DND-41 (cell line): Measurements from ENCODE around the gene TYK2.

Experiments used
- CTCF ChIP-seq: IDR thresholded peaks from 2 replicates; pipeline ENCODE4 v1.5.1; 2012; ENCODE audit warnings: borderline replicate concordance, low read length, moderate library complexity, mild to moderate bottlenecking; ENCODE audit not compliant: poor library complexity, severe bottlenecking; ENCODE audit errors: extremely low read depth
- EZH2 ChIP-seq: IDR thresholded peaks from 3 replicates; pipeline ENCODE4 v1.6.1; 2012; ENCODE audit warnings: borderline replicate concordance, low read depth, mild to moderate bottlenecking, moderate library complexity, low read length, inconsistent platforms; ENCODE audit not compliant: severe bottlenecking

GRCh38 chr19:10378124-10378523, 2.2 kb downstream of the TYK2 start:
- TF ChIP-seq CTCF (no peak), EZH2 (no peak)
